HAP-1 (cell line): ENCODE data around the gene RALGAPA1.

Source experiments
- DNase-seq, 2 experiments: peaks; one replicate each; pipeline ENCODE4 v3.0.0-alpha.2; 2016 to 2020; ENCODE audit warnings: low spot score in 2 of 2
- H3K27me3 ChIP-seq: fragments of 250-450 bp; sonication (Bioruptor Pico); 2 replicates; pipeline ENCODE4 v1.5.1; 2020; ENCODE audit warnings: low read depth, mild to moderate bottlenecking, moderate library complexity
- H3K36me3 ChIP-seq: fragments of 250-450 bp; sonication (Bioruptor Pico); replicated peaks from 2 replicates; pipeline ENCODE4 v1.5.1; 2020; ENCODE audit warnings: mild to moderate bottlenecking
- H3K4me1 ChIP-seq: fragments of 250-450 bp; sonication (Bioruptor Pico); 2 replicates; pipeline ENCODE4 v1.5.1; 2020; ENCODE audit warnings: mild to moderate bottlenecking
- H3K4me3 ChIP-seq: fragments of 250-450 bp; sonication (Bioruptor Pico); 2 replicates; pipeline ENCODE4 v1.5.1; 2020; ENCODE audit warnings: mild to moderate bottlenecking, moderate library complexity
- H3K9me3 ChIP-seq: fragments of 250-450 bp; sonication (Bioruptor Pico); 2 replicates; pipeline ENCODE4 v1.5.1; 2020; ENCODE audit warnings: mild to moderate bottlenecking, moderate library complexity
- in situ Hi-C: fragments of 300-500 bp; cut with MboI; formaldehyde crosslinking; loops from 3 replicates; pipeline ENCODE4 v1.14.3; 2020; ENCODE audit warnings: low sequenced_read_pairs, inconsistent platforms, mixed read lengths

RALGAPA1 gene

GRCh38 chr14:35576856-35577255 lies 232.2 kb downstream of the RALGAPA1 start:
- H3K4me1 ChIP-seq, result peaks cover 19% of the 10 kb centered on the region
- in situ Hi-C loops, result no loop called here
- H3K9me3 ChIP-seq, result no peaks in the 10 kb centered on the region
- DNase-seq, result no peak
- no peaks in the 10 kb centered on the region for H3K27me3 ChIP-seq
- H3K36me3 ChIP-seq, result no peaks in the 10 kb centered on the region
- H3K4me3 ChIP-seq, result no peak overlapping the region

GRCh38 chr14:35576260-35576659 lies 232.8 kb downstream of the RALGAPA1 start:
- peak; percentile 83 to 89 for DNase-seq
- in situ Hi-C loops, result no loop called here
- H3K9me3 ChIP-seq, result no peaks in the 10 kb centered on the region
- H3K4me1 ChIP-seq, result peaks cover 19% of the 10 kb centered on the region
- H3K27me3 ChIP-seq, result no peaks in the 10 kb centered on the region
- no peaks in the 10 kb centered on the region for H3K36me3 ChIP-seq
- no peak overlapping the region for H3K4me3 ChIP-seq

GRCh38 chr14:35573911-35574310 lies 235.2 kb downstream of the RALGAPA1 start:
- no peaks in the 10 kb centered on the region for H3K9me3 ChIP-seq
- H3K4me1 ChIP-seq, result peaks cover 19% of the 10 kb centered on the region
- in situ Hi-C loops, result no loop called here

GRCh38 chr14:35571598-35571997 lies 237.5 kb downstream of the RALGAPA1 start:
- no peak for DNase-seq
- Histone ChIP-seq H3K9me3 (no peaks in the 10 kb centered on the region), H3K4me1 (peaks cover 9% of the 10 kb centered on the region), H3K36me3 (no peaks in the 10 kb centered on the region), H3K4me3 (no peak overlapping the region), H3K27me3 (no peaks in the 10 kb centered on the region)
- in situ Hi-C loops, result no loop called here

More at GRCh38 chr14:35573911-35574310, 235.2 kb downstream of the RALGAPA1 start:
- no peaks in the 10 kb centered on the region for H3K27me3 ChIP-seq
- no peaks in the 10 kb centered on the region for H3K36me3 ChIP-seq
- DNase-seq, result no peak
- H3K4me3 ChIP-seq, result no peak overlapping the region

GRCh38 chr14:35565871-35566464 lies 243.1 kb downstream of the RALGAPA1 start:
- in situ Hi-C loops, result no loop called here
- no peaks in the 10 kb centered on the region for H3K36me3 ChIP-seq
- H3K9me3 ChIP-seq, result no peaks in the 10 kb centered on the region
- DNase-seq, result no peak
- no peaks in the 10 kb centered on the region; the same call in 1 of the 2 replicates for H3K4me1 ChIP-seq
- no peaks in the 10 kb centered on the region for H3K27me3 ChIP-seq
- no peak overlapping the region for H3K4me3 ChIP-seq

- no peak overlapping the region for H3K4me3 ChIP-seq
- H3K4me1 ChIP-seq, result peaks cover 15% of the 10 kb centered on the region
- no peak for DNase-seq
- in situ Hi-C loops, result no loop called here
- no peaks in the 10 kb centered on the region for H3K9me3 ChIP-seq
- H3K36me3 ChIP-seq, result no peaks in the 10 kb centered on the region
- H3K27me3 ChIP-seq, result no peaks in the 10 kb centered on the region
Measured at GRCh38 chr14:35558680-35559079, 250.4 kb downstream of the RALGAPA1 start.

GRCh38 chr14:35557221-35557747 lies 251.8 kb downstream of the RALGAPA1 start:
- no peaks in the 10 kb centered on the region for H3K27me3 ChIP-seq
- no peaks in the 10 kb centered on the region for H3K36me3 ChIP-seq
- no peak for DNase-seq
- H3K4me1 ChIP-seq, result peaks cover 16% of the 10 kb centered on the region
- in situ Hi-C loops, result no loop called here
- H3K4me3 ChIP-seq, result no peak overlapping the region
- H3K9me3 ChIP-seq, result no peaks in the 10 kb centered on the region

GRCh38 chr14:35556548-35556947 lies 252.5 kb downstream of the RALGAPA1 start:
- Histone ChIP-seq H3K4me1 (peaks cover 22% of the 10 kb centered on the region), H3K4me3 (no peak overlapping the region), H3K9me3 (no peaks in the 10 kb centered on the region), H3K36me3 (no peaks in the 10 kb centered on the region), H3K27me3 (no peaks in the 10 kb centered on the region)
- in situ Hi-C loops, result no loop called here
- no peak for DNase-seq

GRCh38 chr14:35553808-35554207 lies 255.3 kb downstream of the RALGAPA1 start:
- H3K36me3 ChIP-seq, result no peaks in the 10 kb centered on the region
- peaks cover 31% of the 10 kb centered on the region for H3K4me1 ChIP-seq
- in situ Hi-C loops, result no loop called here
- no peaks in the 10 kb centered on the region for H3K27me3 ChIP-seq
- H3K4me3 ChIP-seq, result no peak overlapping the region
- no peaks in the 10 kb centered on the region for H3K9me3 ChIP-seq
- no peak for DNase-seq

GRCh38 chr14:35551081-35551480 lies 258.0 kb downstream of the RALGAPA1 start:
- Histone ChIP-seq H3K4me3 (no peak overlapping the region), H3K36me3 (no peaks in the 10 kb centered on the region), H3K4me1 (peaks cover 16% of the 10 kb centered on the region), H3K27me3 (no peaks in the 10 kb centered on the region), H3K9me3 (no peaks in the 10 kb centered on the region)
- no peak for DNase-seq
- in situ Hi-C loops, result no loop called here

GRCh38 chr14:35549551-35549950 lies 259.5 kb downstream of the RALGAPA1 start:
- Histone ChIP-seq H3K9me3 (no peaks in the 10 kb centered on the region), H3K27me3 (no peaks in the 10 kb centered on the region), H3K36me3 (no peaks in the 10 kb centered on the region), H3K4me3 (no peak overlapping the region), H3K4me1 (peaks cover 16% of the 10 kb centered on the region)
- DNase-seq, result peak in 1 of 2 experiments; percentile 53
- in situ Hi-C loops, result no loop called here

- in situ Hi-C loops, result no loop called here
- no peaks in the 10 kb centered on the region for H3K9me3 ChIP-seq
- H3K36me3 ChIP-seq, result no peaks in the 10 kb centered on the region
- H3K4me1 ChIP-seq, result no peaks in the 10 kb centered on the region
- no peak overlapping the region for H3K4me3 ChIP-seq
- no peaks in the 10 kb centered on the region for H3K27me3 ChIP-seq
- DNase-seq, result no peak
Measured at GRCh38 chr14:35543006-35543405, 266.1 kb downstream of the RALGAPA1 start.

- Histone ChIP-seq H3K36me3 (no peaks in the 10 kb centered on the region), H3K4me1 (peaks cover under 1% of the 10 kb centered on the region; the same call in 1 of the 2 replicates), H3K4me3 (no peak overlapping the region), H3K9me3 (no peaks in the 10 kb centered on the region), H3K27me3 (no peaks in the 10 kb centered on the region)
- no peak for DNase-seq
- in situ Hi-C loops, result no loop called here
Measured at GRCh38 chr14:35539969-35540368, 269.1 kb downstream of the RALGAPA1 start.

- DNase-seq, result no peak
- no peaks in the 10 kb centered on the region for H3K36me3 ChIP-seq
- peak overlapping the region; percentile 46 for H3K4me3 ChIP-seq
- peaks cover 31% of the 10 kb centered on the region for H3K27me3 ChIP-seq
- H3K4me1 ChIP-seq, result peaks cover 3% of the 10 kb centered on the region; the same call in 1 of the 2 replicates
- in situ Hi-C loops, result no loop called here
- H3K9me3 ChIP-seq, result no peaks in the 10 kb centered on the region
Measured at GRCh38 chr14:35535483-35536112, 273.5 kb downstream of the RALGAPA1 start.
